HepG2 (cell line): ENCODE measurements around the gene CHPF. TPM values are rescaled to one million over a fixed set of nuclear protein-coding genes. Genes with fewer than 3 reads are reported as not detected.

Experiments
- CBX1 ChIP-seq: IDR thresholded peaks from one replicate; pipeline ENCODE4 v1.6.1; 2016; ENCODE audit warnings: antibody characterized with exemption, low read depth
- ELF1 ChIP-seq: sonication (generic); formaldehyde crosslinking; IDR thresholded peaks from 2 replicates; pipeline ENCODE4 v1.4.0; 2020; ENCODE audit warnings: missing genetic modification reagents
- GLI4 ChIP-seq: sonication (generic); formaldehyde crosslinking; IDR thresholded peaks from 2 replicates; pipeline ENCODE4 v1.5.1; 2020; ENCODE audit warnings: missing genetic modification reagents, mild to moderate bottlenecking, moderate library complexity, borderline replicate concordance
- MXI1 ChIP-seq: IDR thresholded peaks from 3 replicates; pipeline ENCODE4 v1.6.1; 2012; ENCODE audit warnings: low read depth, low read length, inconsistent platforms, borderline replicate concordance
- NFKB2 ChIP-seq: sonication (generic); formaldehyde crosslinking; IDR thresholded peaks from 2 replicates; pipeline ENCODE4 v1.4.0; 2020; ENCODE audit warnings: missing genetic modification reagents, borderline replicate concordance
- RELA ChIP-seq: sonication (generic); formaldehyde crosslinking; IDR thresholded peaks from 2 replicates; pipeline ENCODE4 v1.4.0; 2020; ENCODE audit warnings: missing genetic modification reagents
- SSRP1 ChIP-seq: IDR thresholded peaks from 2 replicates; pipeline ENCODE4 v1.6.1; 2016; ENCODE audit warnings: control low read depth
- ZNF331 ChIP-seq: sonication (generic); formaldehyde crosslinking; IDR thresholded peaks from 2 replicates; pipeline ENCODE4 v1.4.0; 2020; ENCODE audit warnings: missing genetic modification reagents
- ZNF446 ChIP-seq: sonication (generic); formaldehyde crosslinking; IDR thresholded peaks from 2 replicates; pipeline ENCODE4 v1.5.0; 2020; ENCODE audit warnings: mild to moderate bottlenecking, missing genetic modification reagents
- ZNF501 ChIP-seq: sonication (generic); formaldehyde crosslinking; IDR thresholded peaks from 2 replicates; pipeline ENCODE4 v1.5.1; 2020; ENCODE audit warnings: mild to moderate bottlenecking, moderate library complexity, missing genetic modification reagents
- ZNF713 ChIP-seq: sonication (generic); formaldehyde crosslinking; IDR thresholded peaks from 2 replicates; pipeline ENCODE4 v1.4.0; 2020; ENCODE audit warnings: mild to moderate bottlenecking, missing genetic modification reagents
- ZNF749 ChIP-seq: sonication (generic); formaldehyde crosslinking; IDR thresholded peaks from 2 replicates; pipeline ENCODE4 v1.8.0; 2022; ENCODE audit warnings: mild to moderate bottlenecking, missing genetic modification reagents, moderate library complexity, borderline replicate concordance
- ZNF792 ChIP-seq: IDR thresholded peaks from 2 replicates; pipeline ENCODE4 v1.6.1; 2016
- ZNF850 ChIP-seq: sonication (generic); formaldehyde crosslinking; conservative IDR thresholded peaks from 2 replicates; pipeline ENCODE4 v1.9.0; 2021; ENCODE audit warnings: mild to moderate bottlenecking, missing genetic modification reagents
- ZNF878 ChIP-seq: sonication (generic); formaldehyde crosslinking; IDR thresholded peaks from 2 replicates; pipeline ENCODE4 v1.8.1; 2023; ENCODE audit warnings: mild to moderate bottlenecking, missing genetic modification reagents, moderate library complexity
- polyA plus RNA-seq, 8 experiments: library from polyadenylated mRNA; depleted of rRNA in 3 of 8; stranded (reverse) in 7 of 8; unstranded in 1 of 8; fragments of >200 nt; fragmentation: Illumina TruSeq in 4 of 8; extraction: Trizol in 4 of 8; gene quantifications; 2 replicates each; pipeline versions ENCODE4 v1.2.1 to v1.2.3, GENCODE V29; 2011 to 2016; ENCODE audit warnings: low read depth in 4 of 8, missing spikeins in 1 of 8, mixed read lengths in 1 of 8; ENCODE audit not compliant: insufficient read depth in 1 of 8
- total RNA-seq, 5 experiments: library from RNA; depleted of rRNA; stranded (reverse); fragments of >200 nt; fragmentation: Illumina TruSeq; extraction: Trizol; gene quantifications; 2 replicates each; pipeline ENCODE4 v1.2.3, GENCODE V29; 2016; ENCODE audit warnings: low read depth in 1 of 5
- TF ChIP-seq, protein P1 (sequence below): sonication (generic); formaldehyde crosslinking; IDR thresholded peaks from 2 replicates; pipeline ENCODE4 v1.5.0; 2020; ENCODE audit warnings: mild to moderate bottlenecking, missing genetic modification reagents
- TF ChIP-seq, protein P2 (sequence below): sonication (generic); formaldehyde crosslinking; IDR thresholded peaks from 2 replicates; pipeline ENCODE4 v1.5.1; 2020; ENCODE audit warnings: mild to moderate bottlenecking, missing genetic modification reagents
- TF ChIP-seq, protein P3 (sequence below): fragments of 450-650 bp; IDR thresholded peaks from 2 replicates; pipeline ENCODE4 v1.6.1; 2017; ENCODE audit warnings: mild to moderate bottlenecking
- TF ChIP-seq, protein P4 (sequence below): sonication (generic); formaldehyde crosslinking; IDR thresholded peaks from 2 replicates; pipeline ENCODE4; 2020; ENCODE audit warnings: missing genetic modification reagents, mild to moderate bottlenecking, borderline replicate concordance

CHPF gene
- total and polyA plus RNA-seq, 2 of the 13 experiments (the other 11 are each of a cell fraction or from before 2014, with no cell fraction given), result 79.6 to 111 TPM

DNA sequence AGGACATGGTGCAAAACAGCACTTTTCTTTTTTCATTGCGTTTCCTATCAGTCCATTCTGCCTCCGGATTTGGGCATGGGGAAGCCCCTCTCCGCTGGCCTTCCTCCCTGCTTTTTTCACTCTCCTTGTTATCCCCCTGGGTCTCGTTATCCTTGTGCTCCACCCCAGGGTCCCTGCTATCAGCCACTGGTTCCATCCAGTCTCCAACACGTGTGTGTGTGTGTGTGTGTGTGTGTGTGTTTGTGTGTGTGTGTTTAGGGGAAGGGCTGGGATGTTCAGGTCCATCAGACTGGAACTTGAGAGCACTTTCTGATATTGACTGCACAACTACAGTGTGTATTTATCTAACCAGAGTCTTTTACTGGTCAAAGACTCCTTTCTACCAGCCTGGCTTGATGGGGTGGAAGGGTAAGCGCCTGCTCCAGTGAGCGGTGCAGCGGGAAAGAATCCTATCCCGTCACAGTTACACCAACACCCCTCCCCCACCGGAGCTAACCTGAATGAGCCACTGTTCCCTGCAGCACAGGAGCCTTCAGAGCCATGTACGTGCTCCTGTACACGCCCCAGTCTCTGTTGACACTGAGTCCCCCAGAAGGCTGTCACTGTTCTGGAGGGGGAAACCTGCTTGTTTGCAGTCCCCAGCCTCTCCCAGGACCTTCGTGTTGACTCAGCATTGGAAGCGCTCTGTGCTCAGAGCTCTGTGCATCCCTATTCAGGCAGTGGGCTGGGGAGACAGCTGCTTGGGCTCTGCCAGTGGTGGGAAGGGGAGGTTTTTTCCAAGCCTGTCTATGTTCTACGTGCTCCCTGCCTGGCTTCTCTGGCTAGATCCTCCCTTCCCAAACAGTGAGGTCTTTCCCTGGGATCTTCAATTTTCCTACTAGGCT lies 33.1 kb upstream of the CHPF start (continued):
- TF ChIP-seq, protein P1, sequence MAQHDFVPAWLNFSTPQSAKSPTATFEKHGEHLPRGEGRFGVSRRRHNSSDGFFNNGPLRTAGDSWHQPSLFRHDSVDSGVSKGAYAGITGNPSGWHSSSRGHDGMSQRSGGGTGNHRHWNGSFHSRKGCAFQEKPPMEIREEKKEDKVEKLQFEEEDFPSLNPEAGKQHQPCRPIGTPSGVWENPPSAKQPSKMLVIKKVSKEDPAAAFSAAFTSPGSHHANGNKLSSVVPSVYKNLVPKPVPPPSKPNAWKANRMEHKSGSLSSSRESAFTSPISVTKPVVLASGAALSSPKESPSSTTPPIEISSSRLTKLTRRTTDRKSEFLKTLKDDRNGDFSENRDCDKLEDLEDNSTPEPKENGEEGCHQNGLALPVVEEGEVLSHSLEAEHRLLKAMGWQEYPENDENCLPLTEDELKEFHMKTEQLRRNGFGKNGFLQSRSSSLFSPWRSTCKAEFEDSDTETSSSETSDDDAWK (CRISPR knock-in tag), result no peak
- TF ChIP-seq NFKB2 (peak; percentile 86), MXI1 (peak; percentile 95; the same call in 2 of the 3 replicates), GLI4 (no peak), ZNF331 (CRISPR knock-in tag) (peak; percentile 97), ELF1 (CRISPR knock-in tag) (peak; percentile 58), ZNF850 (0 out of 2 replicates have a peak, but pooled peaks have one; percentile 30), ZNF713 (no peak), ZNF446 (CRISPR knock-in tag) (no peak), CBX1 (no peak), SSRP1 (CRISPR knock-in tag) (peak; percentile 97), RELA (CRISPR knock-in tag) (peak; percentile 57; the same call in 1 of the 2 replicates), ZNF501 (CRISPR knock-in tag) (peak; percentile 95), ZNF792 (CRISPR knock-in tag) (peak; percentile 99), ZNF878 (CRISPR knock-in tag) (peak; percentile 95; the same call in 1 of the 2 replicates), ZNF749 (CRISPR knock-in tag) (0 out of 2 replicates have a peak, but pooled peaks have one; percentile 65)
- TF ChIP-seq, protein P2, sequence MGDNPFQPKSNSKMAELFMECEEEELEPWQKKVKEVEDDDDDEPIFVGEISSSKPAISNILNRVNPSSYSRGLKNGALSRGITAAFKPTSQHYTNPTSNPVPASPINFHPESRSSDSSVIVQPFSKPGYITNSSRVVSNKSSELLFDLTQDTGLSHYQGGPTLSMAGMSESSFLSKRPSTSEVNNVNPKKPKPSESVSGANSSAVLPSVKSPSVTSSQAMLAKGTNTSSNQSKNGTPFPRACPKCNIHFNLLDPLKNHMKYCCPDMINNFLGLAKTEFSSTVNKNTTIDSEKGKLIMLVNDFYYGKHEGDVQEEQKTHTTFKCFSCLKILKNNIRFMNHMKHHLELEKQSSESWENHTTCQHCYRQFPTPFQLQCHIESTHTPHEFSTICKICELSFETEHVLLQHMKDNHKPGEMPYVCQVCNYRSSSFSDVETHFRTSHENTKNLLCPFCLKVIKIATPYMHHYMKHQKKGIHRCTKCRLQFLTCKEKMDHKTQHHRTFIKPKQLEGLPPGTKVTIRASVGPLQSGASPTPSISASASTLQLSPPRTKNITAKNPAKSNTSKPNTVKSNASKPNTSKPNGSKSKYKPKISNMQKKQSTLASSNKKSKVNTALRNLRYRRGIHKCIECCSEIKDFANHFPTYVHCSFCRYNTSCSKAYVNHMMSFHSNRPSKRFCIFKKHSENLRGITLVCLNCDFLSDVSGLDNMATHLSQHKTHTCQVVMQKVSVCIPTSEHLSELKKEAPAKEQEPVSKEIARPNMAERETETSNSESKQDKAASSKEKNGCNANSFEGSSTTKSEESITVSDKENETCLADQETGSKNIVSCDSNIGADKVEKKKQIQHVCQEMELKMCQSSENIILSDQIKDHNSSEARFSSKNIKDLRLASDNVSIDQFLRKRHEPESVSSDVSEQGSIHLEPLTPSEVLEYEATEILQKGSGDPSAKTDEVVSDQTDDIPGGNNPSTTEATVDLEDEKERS, result peak; percentile 96; the same call in 1 of the 2 replicates
- TF ChIP-seq, protein P3, sequence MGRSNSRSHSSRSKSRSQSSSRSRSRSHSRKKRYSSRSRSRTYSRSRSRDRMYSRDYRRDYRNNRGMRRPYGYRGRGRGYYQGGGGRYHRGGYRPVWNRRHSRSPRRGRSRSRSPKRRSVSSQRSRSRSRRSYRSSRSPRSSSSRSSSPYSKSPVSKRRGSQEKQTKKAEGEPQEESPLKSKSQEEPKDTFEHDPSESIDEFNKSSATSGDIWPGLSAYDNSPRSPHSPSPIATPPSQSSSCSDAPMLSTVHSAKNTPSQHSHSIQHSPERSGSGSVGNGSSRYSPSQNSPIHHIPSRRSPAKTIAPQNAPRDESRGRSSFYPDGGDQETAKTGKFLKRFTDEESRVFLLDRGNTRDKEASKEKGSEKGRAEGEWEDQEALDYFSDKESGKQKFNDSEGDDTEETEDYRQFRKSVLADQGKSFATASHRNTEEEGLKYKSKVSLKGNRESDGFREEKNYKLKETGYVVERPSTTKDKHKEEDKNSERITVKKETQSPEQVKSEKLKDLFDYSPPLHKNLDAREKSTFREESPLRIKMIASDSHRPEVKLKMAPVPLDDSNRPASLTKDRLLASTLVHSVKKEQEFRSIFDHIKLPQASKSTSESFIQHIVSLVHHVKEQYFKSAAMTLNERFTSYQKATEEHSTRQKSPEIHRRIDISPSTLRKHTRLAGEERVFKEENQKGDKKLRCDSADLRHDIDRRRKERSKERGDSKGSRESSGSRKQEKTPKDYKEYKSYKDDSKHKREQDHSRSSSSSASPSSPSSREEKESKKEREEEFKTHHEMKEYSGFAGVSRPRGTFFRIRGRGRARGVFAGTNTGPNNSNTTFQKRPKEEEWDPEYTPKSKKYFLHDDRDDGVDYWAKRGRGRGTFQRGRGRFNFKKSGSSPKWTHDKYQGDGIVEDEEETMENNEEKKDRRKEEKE, result no peak
- TF ChIP-seq, protein P4, sequence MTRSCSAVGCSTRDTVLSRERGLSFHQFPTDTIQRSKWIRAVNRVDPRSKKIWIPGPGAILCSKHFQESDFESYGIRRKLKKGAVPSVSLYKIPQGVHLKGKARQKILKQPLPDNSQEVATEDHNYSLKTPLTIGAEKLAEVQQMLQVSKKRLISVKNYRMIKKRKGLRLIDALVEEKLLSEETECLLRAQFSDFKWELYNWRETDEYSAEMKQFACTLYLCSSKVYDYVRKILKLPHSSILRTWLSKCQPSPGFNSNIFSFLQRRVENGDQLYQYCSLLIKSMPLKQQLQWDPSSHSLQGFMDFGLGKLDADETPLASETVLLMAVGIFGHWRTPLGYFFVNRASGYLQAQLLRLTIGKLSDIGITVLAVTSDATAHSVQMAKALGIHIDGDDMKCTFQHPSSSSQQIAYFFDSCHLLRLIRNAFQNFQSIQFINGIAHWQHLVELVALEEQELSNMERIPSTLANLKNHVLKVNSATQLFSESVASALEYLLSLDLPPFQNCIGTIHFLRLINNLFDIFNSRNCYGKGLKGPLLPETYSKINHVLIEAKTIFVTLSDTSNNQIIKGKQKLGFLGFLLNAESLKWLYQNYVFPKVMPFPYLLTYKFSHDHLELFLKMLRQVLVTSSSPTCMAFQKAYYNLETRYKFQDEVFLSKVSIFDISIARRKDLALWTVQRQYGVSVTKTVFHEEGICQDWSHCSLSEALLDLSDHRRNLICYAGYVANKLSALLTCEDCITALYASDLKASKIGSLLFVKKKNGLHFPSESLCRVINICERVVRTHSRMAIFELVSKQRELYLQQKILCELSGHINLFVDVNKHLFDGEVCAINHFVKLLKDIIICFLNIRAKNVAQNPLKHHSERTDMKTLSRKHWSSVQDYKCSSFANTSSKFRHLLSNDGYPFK (CRISPR knock-in tag), result peak; percentile 71; the same call in 1 of the 2 replicates
